CD14-positive monocyte (primary cell): ENCODE results near the gene MTX1. TPM values are rescaled to one million over a fixed set of nuclear protein-coding genes. Genes with fewer than 3 reads are reported as not detected.

Experiments used
- DNase-seq, 3 donors: peaks; one replicate each; pipeline ENCODE4 v3.0.0-alpha.2; 2011 to 2022
- H2AFZ ChIP-seq: 2 replicates; pipeline ENCODE4 v1.6.0; 2012; ENCODE audit warnings: mild to moderate bottlenecking, low read depth, low read length, inconsistent platforms; ENCODE audit not compliant: insufficient read depth, poor library complexity, severe bottlenecking
- H3K27ac ChIP-seq, 2 donors: 1 replicate in 1 of 2; 2 replicates in 1 of 2; pipeline ENCODE4 v1.5.1; 2012 to 2013; ENCODE audit warnings: low read length in 2 of 2, control low read depth in 1 of 2, inconsistent platforms in 1 of 2, low read depth in 1 of 2, mild to moderate bottlenecking in 1 of 2
- H3K27me3 ChIP-seq, 2 donors: one replicate each; pipeline versions ENCODE4 v1.6.0 to v1.6.1; 2011 to 2013; ENCODE audit warnings: low read length in 2 of 2; ENCODE audit not compliant: control insufficient read depth in 2 of 2, insufficient read depth in 2 of 2
- H3K36me3 ChIP-seq, 2 donors: replicated peaks in 1 of 2; 1 replicate in 1 of 2; 2 replicates in 1 of 2; pipeline versions ENCODE4 v1.5.1 to v1.6.1; 2012 to 2013; ENCODE audit warnings: low read length in 2 of 2, control low read depth in 1 of 2, inconsistent platforms in 1 of 2, mild to moderate bottlenecking in 1 of 2; ENCODE audit not compliant: insufficient read depth in 2 of 2, control insufficient read depth in 1 of 2
- H3K4me1 ChIP-seq, 2 donors: 1 replicate in 1 of 2; 2 replicates in 1 of 2; pipeline versions ENCODE4 v1.5.1 to v1.6.1; 2012 to 2013; ENCODE audit warnings: low read length in 2 of 2, control low read depth in 1 of 2, inconsistent platforms in 1 of 2, mild to moderate bottlenecking in 1 of 2, moderate library complexity in 1 of 2; ENCODE audit not compliant: insufficient read depth in 2 of 2, control insufficient read depth in 1 of 2
- H3K4me2 ChIP-seq: replicated peaks from 2 replicates; pipeline ENCODE3; 2012; ENCODE audit warnings: low read length, moderate library complexity, mild to moderate bottlenecking; ENCODE audit not compliant: poor library complexity, severe bottlenecking; ENCODE audit errors: extremely low read depth
- H3K4me3 ChIP-seq, 3 experiments: fragments of 200-600 bp in 1 of 3; sonication (generic) in 1 of 3; replicated peaks in 1 of 3; 1 replicate in 2 of 3; 2 replicates in 1 of 3; pipeline ENCODE4 v1.5.1; 2011 to 2013; ENCODE audit warnings: low read length in 3 of 3, mild to moderate bottlenecking in 3 of 3, control low read depth in 2 of 3, low read depth in 2 of 3, inconsistent platforms in 1 of 3, moderate library complexity in 1 of 3
- H3K79me2 ChIP-seq: 2 replicates; pipeline ENCODE4 v1.6.0; 2012; ENCODE audit warnings: mild to moderate bottlenecking, control low read depth, inconsistent platforms, low read length, moderate library complexity; ENCODE audit not compliant: insufficient read depth
- H3K9ac ChIP-seq: 2 replicates; pipeline ENCODE4 v1.6.0; 2017; ENCODE audit warnings: low read length, mild to moderate bottlenecking; ENCODE audit not compliant: insufficient read depth, poor library complexity, severe bottlenecking
- H3K9me3 ChIP-seq, 2 donors: replicated peaks in 1 of 2; 1 replicate in 1 of 2; 2 replicates in 1 of 2; pipeline versions ENCODE4 v1.5.1 to v1.6.1; 2012 to 2013; ENCODE audit warnings: low read length in 2 of 2, control low read depth in 1 of 2; ENCODE audit not compliant: control insufficient read depth in 1 of 2, insufficient read depth in 1 of 2
- H4K20me1 ChIP-seq: 2 replicates; pipeline ENCODE4 v1.6.0; 2012; ENCODE audit warnings: mild to moderate bottlenecking, low read length, control low read depth, moderate library complexity; ENCODE audit not compliant: insufficient read depth
- H3K27ac Mint-ChIP-seq, 7 donors: one replicate each; pipeline ENCODE4 v1.8.0; 2020; ENCODE audit warnings: mild to moderate bottlenecking in 7 of 7, mixed read lengths in 7 of 7, moderate library complexity in 6 of 7, inconsistent platforms in 2 of 7
- H3K27me3 Mint-ChIP-seq, 3 donors: one replicate each; pipeline ENCODE4 v1.8.0; 2021 to 2022; ENCODE audit warnings: low read depth in 3 of 3, mild to moderate bottlenecking in 3 of 3, mixed read lengths in 3 of 3, moderate library complexity in 3 of 3, inconsistent platforms in 1 of 3
- H3K36me3 Mint-ChIP-seq, 2 donors: one replicate each; pipeline ENCODE4 v1.8.0; 2020; ENCODE audit warnings: mixed read lengths in 2 of 2, inconsistent platforms in 1 of 2, mild to moderate bottlenecking in 1 of 2
- H3K4me1 Mint-ChIP-seq: one replicate; pipeline ENCODE4 v1.8.0; 2020; ENCODE audit warnings: mild to moderate bottlenecking, mixed read lengths
- H3K4me3 Mint-ChIP-seq, 2 donors: one replicate each; pipeline ENCODE4 v1.8.0; 2020; ENCODE audit warnings: mild to moderate bottlenecking in 2 of 2, mixed read lengths in 2 of 2, moderate library complexity in 1 of 2
- H3K9me3 Mint-ChIP-seq, 7 donors: one replicate each; pipeline ENCODE4 v1.8.0; 2020 to 2022; ENCODE audit warnings: mixed read lengths in 7 of 7, mild to moderate bottlenecking in 6 of 7, moderate library complexity in 6 of 7, inconsistent platforms in 2 of 7
- CTCF ChIP-seq: fragments of 200-600 bp; IDR thresholded peaks from one replicate; pipeline ENCODE4 v1.8.0; 2022; ENCODE audit warnings: antibody characterized with exemption, mild to moderate bottlenecking
- WGBS: methylation state at CpG from one replicate; pipeline ENCODE4 v1.1.5; 2013; ENCODE audit warnings: missing lambda C conversion rate; ENCODE audit not compliant: insufficient coverage; 5-methylcytosine and 5-hydroxymethylcytosine counted together
- intact Hi-C, 2 donors: fragments of 100-400 bp; cut with micrococcal nuclease; formaldehyde crosslinking; loops; one replicate each; pipeline versions ENCODE4 v1.15.0 to v1.15.1; 2023
- polyA plus RNA-seq, 3 donors: library from polyadenylated mRNA; depleted of rRNA in 1 of 3; unstranded in 2 of 3; stranded (reverse) in 1 of 3; fragments of 300-500 nt in 2 of 3; fragments of >200 nt in 1 of 3; fragmentation: Illumina TruSeq in 2 of 3; gene quantifications; 1 replicate in 2 of 3; 2 replicates in 1 of 3; pipeline ENCODE4 v1.2.3, GENCODE V29; 2012 to 2021

Gene MTX1
- polyA plus RNA-seq, 3 donors, result 79.7 to 101 (median 86.0) TPM

DNA sequence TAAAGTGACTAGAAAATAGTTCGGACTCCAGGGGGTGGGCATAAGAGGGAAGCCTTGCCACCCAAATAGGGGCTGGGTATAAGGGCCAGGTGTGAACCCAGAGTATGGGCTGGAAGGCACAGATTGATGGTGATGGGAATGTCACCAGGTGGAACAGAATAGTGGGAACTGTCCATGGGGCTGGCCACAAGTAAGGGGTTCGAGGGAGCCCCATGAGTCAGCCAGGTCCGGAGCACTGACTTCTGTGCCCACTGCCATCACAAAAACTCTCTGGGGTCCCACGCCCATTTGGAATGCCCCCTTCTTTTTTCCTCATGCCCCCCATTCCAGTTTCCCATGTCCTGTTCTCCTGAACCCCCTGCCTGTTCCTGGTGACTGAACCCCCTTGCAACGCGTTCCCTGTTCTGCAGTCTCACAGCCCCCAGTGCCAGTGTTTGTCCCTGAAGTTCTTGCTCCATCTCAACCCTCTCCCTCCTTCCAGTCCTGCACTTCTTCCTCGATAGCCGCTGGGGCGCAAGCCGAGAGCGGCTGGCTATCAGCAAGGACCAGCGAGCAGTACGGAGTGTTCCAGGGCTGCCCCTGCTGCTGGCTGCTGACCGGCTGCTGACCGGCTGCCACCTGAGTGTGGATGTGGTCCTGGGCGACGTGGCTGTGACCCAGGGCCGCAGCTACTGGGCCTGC lies 27.0 kb upstream of the MTX1 start:
- Histone ChIP-seq H3K27me3 (no peaks in the 10 kb centered on the region), H3K4me1 (peaks cover 30 to 35% of the 10 kb centered on the region in 2 donors), H3K36me3 (no peaks in the 10 kb centered on the region), H2AFZ (no peak overlapping the region), H3K4me2 (no peak overlapping the region), H3K9me3 (no peaks in the 10 kb centered on the region), H3K9ac (no peak overlapping the region), H3K79me2 (no peaks in the 10 kb centered on the region), H3K27ac (no peak overlapping the region), H3K4me3 (no peak overlapping the region), H4K20me1 (no peaks in the 10 kb centered on the region)
- H3K4me3 Mint-ChIP-seq, result no peak overlapping the region
- H3K27ac Mint-ChIP-seq, result peak overlapping the region in 1 of 7 donors; percentile 58
- no peak for TF ChIP-seq CTCF
- H3K9me3 Mint-ChIP-seq, result no peaks in the 10 kb centered on the region
- DNase-seq, result no peak
- intact Hi-C loops, result no loop called here
- H3K4me1 Mint-ChIP-seq, result peaks cover 34% of the 10 kb centered on the region
- 99% methylated on average over 18 of the region's 18 CpGs for WGBS
- H3K27me3 Mint-ChIP-seq, result peaks cover 2 to 9% (median 4%) of the 10 kb centered on the region in 3 donors
- no peaks in the 10 kb centered on the region for H3K36me3 Mint-ChIP-seq

DNA sequence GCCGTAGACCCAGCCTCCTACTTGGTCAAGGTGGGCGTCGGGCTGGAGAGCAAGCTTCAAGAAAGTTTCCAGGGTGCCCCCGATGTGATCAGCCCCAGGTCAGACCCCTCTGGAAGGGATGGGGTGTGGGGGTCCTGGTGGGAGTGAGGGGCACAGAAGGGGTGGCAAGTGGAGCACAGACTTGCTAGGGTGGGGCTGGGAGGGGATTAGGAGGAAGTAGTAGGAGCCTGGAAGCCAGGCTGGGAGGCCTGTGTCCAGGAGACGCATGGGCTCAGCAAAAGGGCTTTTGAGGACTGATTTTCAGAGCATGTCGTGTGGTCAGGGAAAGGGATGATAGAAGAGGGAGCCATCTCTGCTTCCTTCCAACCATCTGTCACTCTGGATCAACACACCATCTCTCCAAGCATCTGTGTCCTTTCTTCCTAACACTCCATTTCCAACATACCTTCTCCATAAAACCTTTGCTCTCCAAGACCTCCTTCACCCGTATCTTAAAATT lies 26.4 kb upstream of the MTX1 start:
- no peak overlapping the region for H3K9ac ChIP-seq
- no peaks in the 10 kb centered on the region for H3K27me3 ChIP-seq
- no peak overlapping the region for H3K4me3 ChIP-seq
- no peaks in the 10 kb centered on the region for H3K79me2 ChIP-seq
- no peak for TF ChIP-seq CTCF
- no peak overlapping the region for H2AFZ ChIP-seq
- no peak for DNase-seq
- Mint-ChIP-seq H3K36me3 (no peaks in the 10 kb centered on the region), H3K27ac (peak overlapping the region in 2 of 7 donors; percentile 25 to 38), H3K4me1 (peaks cover 29% of the 10 kb centered on the region), H3K4me3 (no peak overlapping the region), H3K27me3 (peaks cover 2 to 12% (median 4%) of the 10 kb centered on the region in 3 donors), H3K9me3 (no peaks in the 10 kb centered on the region)
- H3K36me3 ChIP-seq, result no peaks in the 10 kb centered on the region
- no peak overlapping the region for H3K4me2 ChIP-seq
- H3K4me1 ChIP-seq, result peaks cover 30 to 35% of the 10 kb centered on the region in 2 donors
- intact Hi-C loops, result no loop called here
- WGBS, result 100% methylated on average over 5 of the region's 7 CpGs
- H4K20me1 ChIP-seq, result no peaks in the 10 kb centered on the region
- no peaks in the 10 kb centered on the region for H3K9me3 ChIP-seq
- no peak overlapping the region for H3K27ac ChIP-seq
